Fibroblast of pulmonary artery (primary cell): ENCODE data around the gene DDX46.
"Not testable (repeated sequence)": the region's sequence is repeated elsewhere in the genome, so short reads cannot be mapped to it uniquely, and the experiment has no call there.

ENCODE experiments used
- DNase-seq: peaks from one replicate; pipeline ENCODE4 v3.0.0-alpha.2; 2010; ENCODE audit warnings: low read depth
- H3K4me3 ChIP-seq: replicated peaks from 2 replicates; pipeline ENCODE4 v1.5.1; 2011; ENCODE audit warnings: low read depth, mild to moderate bottlenecking, control low read depth, low read length, moderate library complexity
- CTCF ChIP-seq: IDR thresholded peaks from 2 replicates; pipeline ENCODE4 v1.5.1; 2011; ENCODE audit warnings: mild to moderate bottlenecking, control low read depth, low read length, inconsistent platforms; ENCODE audit errors: missing control alignments

The DDX46 gene

GRCh38 chr5:134840811-134841210 lies 82.2 kb downstream of the DDX46 start:
- DNase-seq, result no peak
- TF ChIP-seq CTCF, result no peak

GRCh38 chr5:134844252-134844651 lies 85.7 kb downstream of the DDX46 start:
- no peak for TF ChIP-seq CTCF
- no peak overlapping the region for H3K4me3 ChIP-seq
- DNase-seq, result no peak

More at GRCh38 chr5:134840811-134841210, 82.2 kb downstream of the DDX46 start:
- no peak overlapping the region for H3K4me3 ChIP-seq

- DNase-seq, result peak; percentile 13
- no peak for TF ChIP-seq CTCF
- peak overlapping the region; percentile 92 for H3K4me3 ChIP-seq
Observed at GRCh38 chr5:134845335-134845851, 86.8 kb downstream of the DDX46 start.

GRCh38 chr5:134845852-134846640 lies 87.5 kb downstream of the DDX46 start, which contains the start of gene C5orf24:
Gene C5orf24 (plus strand): TSS chr5:134845968. CDS start chr5:134854901, 8,933 bp downstream.
- peak within 1 kb of the TSS; percentile 92 for H3K4me3 ChIP-seq
- TF ChIP-seq CTCF, result no peak
- DNase-seq, result peak; percentile 98

- peak; percentile 22 for DNase-seq
- H3K4me3 ChIP-seq, result peak overlapping the region; percentile 92
- no peak for TF ChIP-seq CTCF
Observed at GRCh38 chr5:134846641-134846960, 88.0 kb downstream of the DDX46 start.

- not testable (repeated sequence) for DNase-seq, H3K4me3 ChIP-seq
Observed at GRCh38 chr5:134849434-134849933, 90.9 kb downstream of the DDX46 start.

- peak; percentile 82 for TF ChIP-seq CTCF
Observed at GRCh38 chr5:134851307-134851923, 92.8 kb downstream of the DDX46 start.

GRCh38 chr5:134856465-134856864 lies 97.9 kb downstream of the DDX46 start:
- DNase-seq, H3K4me3 ChIP-seq: not testable (repeated sequence)

More at GRCh38 chr5:134851307-134851923, 92.8 kb downstream of the DDX46 start:
- no peak overlapping the region for H3K4me3 ChIP-seq
- DNase-seq, result peak; percentile 67
